Renal cortex interstitium (tissue), 11 donors: ENCODE measurements around the gene COQ4. TPM values are rescaled to one million over a fixed set of nuclear protein-coding genes. Genes with fewer than 3 reads are reported as not detected.

Experiments
- DNase-seq, 11 donors: peaks; one replicate each; pipeline ENCODE4 v3.0.0-alpha.2; 2013; ENCODE audit warnings: low read depth in 9 of 11, low spot score in 4 of 11; ENCODE audit errors: extremely low read depth in 1 of 11
- polyA plus RNA-seq, 3 donors: library from polyadenylated mRNA; unstranded; fragments of 120-200 nt; gene quantifications; one replicate each; pipeline ENCODE4 v1.2.1, GENCODE V29; 2013; ENCODE audit not compliant: insufficient read length in 3 of 3

COQ4 gene
- polyA plus RNA-seq, 3 donors = 57.3 to 96.9 (median 68.8) TPM

DNA sequence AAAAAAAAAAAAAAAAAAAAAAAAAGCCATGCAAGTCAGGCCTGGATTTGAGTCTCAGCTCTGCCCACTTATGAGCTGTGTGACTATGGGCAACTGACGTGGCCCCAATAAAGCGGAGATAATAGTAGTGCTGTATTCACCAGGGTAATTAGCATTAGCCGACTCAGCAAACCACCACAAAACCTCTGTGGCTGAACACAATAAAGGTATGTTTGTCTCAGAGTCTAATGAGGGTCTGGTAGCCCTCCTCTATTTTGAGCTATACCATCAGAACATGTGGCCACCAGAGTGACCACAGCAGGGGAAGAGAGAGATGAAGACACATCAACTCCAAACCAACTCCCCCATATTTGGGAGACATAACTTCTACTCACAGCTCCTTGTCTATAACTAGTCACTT is 30.6 kb upstream of the COQ4 start:
- no peak for DNase-seq

DNA sequence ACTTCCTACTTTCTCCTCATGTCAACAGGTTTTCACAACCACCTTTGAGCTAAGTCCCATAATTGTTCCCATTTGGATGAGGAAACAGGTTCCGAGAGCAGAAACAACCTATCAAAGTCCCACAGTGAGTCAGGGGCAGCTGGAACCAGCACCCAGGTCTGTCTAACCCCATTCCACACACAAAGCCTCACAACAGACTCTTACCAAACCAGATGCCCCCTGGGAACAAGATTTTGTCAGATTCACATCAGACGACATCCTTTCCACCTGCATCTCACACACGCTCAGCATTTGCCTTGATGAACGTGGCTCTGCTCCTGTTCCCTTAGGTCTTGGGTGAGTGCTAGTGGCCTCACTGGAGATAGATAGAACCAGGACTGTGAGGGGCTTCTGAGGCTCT is 29.5 kb upstream of the COQ4 start:
- no peak for DNase-seq

DNA sequence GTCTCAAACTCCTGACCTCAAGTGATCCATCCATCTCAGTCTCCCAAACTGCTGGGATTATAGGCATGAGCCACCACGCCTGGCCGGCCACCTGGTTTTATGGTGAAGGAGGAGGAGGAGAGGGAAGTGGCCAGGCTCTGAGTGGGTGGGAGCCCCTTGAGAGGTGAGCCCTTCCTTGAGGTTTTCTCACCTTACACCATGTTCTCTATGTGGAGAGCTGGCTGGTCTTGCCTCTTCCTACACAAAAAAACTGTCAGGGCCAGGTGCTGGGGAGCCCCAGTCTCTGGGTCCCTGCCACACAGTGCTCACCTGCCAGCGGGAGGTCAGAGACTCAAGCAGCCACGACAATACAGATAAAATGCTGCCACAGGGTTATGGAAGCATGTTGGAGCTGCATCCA is 28.5 kb upstream of the COQ4 start:
- no peak for DNase-seq

GRCh38 chr9:128296340-128297220 is 26.1 kb upstream of the COQ4 start:
- no peak for DNase-seq

DNA sequence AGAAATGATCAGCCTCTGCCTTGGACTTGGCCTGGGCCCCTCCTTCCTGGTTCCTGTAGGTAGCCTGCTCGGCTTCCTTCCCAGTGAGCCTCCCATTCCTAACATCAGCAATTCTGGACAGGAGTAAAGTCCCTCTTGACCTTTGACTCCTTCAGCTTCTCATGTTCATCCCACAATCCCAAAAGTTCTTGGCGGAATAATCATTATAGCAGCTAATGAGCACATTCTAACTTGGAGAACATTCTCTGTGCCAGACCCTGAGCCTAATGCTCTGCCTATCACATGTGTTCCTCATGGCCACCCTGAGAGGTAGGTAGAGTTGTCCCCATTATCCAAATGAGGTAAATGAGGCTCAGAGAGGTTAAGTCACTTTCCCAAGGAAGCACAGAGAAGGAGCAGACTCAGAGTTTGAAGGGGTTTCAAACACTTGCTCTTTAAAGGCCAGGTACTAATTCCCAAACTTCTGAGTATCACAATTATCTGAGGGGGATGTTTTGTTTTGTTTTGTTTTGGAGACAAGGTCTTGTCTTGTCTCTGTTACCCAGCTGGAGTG is 25.3 kb upstream of the COQ4 start:
- DNase-seq = no peak

DNA sequence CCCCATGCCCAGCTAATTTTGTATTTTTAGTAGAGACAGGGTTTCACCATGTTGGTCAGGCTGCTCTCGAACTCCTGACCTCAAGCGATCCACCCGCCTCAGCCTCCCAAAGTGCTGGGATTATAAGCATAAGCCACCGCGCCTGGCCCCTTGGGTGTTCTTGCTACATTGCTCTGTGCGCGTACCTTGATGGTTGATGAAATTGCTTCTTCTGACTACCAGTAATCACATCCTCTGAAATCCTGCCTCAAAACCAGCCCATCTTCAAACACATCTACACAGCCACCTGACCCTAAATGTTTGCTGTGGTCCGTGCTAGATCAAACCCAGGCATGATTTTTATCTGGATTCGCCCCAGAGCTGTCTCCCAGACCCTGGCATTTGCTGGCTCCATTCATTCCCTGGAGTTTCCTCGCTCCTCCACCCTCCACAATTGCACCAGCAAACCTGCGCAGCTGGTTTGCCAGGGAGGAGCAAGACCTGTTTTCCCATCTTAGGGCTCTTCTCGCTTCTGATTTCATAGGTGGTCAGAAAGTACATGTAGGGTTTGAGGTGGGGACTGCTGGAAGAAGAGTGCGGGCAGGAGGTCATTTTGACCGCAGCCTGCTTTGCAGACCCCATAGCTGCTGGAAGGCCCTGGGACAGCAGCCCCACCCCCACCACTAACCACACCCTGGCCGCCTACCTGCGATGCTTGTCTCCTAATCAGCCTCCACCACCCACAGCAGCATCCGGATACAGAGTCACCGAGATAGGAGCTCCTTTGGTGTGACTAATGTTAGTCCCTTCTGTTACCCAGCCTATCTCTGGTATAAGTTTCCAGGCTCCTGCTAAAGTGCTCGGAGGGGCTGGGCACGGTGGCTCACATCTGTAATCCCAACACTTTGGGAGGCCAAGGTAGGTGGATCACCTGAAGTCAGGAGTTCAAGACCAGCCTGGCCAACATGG is 23.8 kb upstream of the COQ4 start:
- DNase-seq = no peak

DNA sequence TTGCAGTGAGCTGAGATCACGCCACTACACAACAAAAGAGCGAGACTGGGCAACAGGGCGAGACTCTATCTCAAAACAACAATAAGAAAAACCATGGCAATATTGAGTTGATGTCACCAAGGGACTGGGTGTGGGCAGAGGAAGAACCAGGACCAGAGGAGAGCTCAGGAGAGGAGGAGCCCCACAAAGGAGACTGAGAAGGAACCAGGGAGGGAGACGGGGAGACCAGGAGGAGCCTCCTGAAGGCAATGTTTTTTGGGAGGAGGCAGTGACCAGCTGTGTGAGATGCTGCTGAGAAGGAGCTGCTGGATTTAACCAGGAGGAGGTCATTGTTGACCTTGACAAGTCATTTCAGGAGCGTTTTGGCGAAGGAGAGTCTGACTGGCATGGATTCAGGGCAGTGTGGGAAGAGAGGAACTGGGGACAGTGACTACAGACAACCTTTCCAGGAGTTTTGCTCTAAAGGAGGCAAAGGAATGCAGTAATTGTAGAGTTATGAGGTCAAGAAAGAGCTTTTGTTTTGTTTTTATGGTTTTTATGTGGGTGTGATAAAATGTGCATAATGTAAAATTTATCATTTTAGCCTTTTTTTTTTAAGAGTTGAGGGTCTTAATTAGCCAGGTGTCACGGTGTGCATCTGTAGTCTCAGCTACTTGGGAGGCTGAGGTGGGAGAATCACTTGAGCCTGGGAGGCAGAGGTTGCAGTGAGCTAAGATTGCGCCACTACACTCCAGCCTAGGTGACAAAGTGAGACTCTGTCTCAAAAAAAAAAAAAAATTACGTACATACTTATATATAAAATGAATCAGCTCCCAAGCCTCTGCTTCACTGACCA is 18.3 kb upstream of the COQ4 start:
- DNase-seq = no peak

- no peak for DNase-seq
Measured at GRCh38 chr9:128304971-128305288, 17.7 kb upstream of the COQ4 start.

DNA sequence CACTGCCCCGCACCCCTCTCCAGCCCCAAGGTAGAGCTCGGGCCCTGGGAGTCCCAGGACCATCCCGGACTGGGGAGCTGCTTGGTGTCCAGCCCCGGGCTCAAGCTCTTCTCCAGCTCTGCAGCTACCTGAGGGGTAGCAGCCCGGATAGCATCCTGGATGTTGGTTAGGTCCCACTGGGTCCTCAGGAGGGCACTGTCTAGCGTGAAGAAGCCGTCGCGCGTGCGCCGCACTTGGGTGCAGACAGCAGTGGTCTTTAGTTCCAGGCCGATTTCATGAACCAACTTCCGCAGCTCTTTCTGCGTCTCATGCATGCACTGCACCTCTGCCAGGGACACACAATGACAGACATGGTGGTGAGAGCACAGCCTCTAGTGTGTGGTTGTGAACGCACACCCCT is 13.1 kb upstream of the COQ4 start:
- no peak for DNase-seq

- DNase-seq = no peak
Measured at GRCh38 chr9:128310461-128310860, 12.2 kb upstream of the COQ4 start.

DNA sequence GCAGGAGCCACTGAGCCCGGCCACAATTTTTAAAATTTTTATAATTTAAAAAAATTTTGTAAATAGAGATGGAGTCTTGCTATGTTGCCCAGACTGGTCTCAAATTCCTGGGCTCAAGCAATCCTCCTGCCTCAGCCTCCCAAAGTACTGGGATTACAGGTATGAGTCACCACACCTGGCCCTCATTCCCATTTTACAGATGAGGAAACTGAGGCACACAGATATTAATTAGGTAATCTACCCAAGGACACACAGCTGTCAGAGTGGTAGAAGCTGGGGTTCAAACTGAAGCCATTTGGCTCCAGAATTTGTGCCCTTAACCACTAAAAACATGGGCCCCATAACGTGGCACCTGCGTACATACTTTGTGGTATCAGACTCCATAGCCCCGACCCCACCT is 7.9 kb upstream of the COQ4 start:
- no peak for DNase-seq

DNA sequence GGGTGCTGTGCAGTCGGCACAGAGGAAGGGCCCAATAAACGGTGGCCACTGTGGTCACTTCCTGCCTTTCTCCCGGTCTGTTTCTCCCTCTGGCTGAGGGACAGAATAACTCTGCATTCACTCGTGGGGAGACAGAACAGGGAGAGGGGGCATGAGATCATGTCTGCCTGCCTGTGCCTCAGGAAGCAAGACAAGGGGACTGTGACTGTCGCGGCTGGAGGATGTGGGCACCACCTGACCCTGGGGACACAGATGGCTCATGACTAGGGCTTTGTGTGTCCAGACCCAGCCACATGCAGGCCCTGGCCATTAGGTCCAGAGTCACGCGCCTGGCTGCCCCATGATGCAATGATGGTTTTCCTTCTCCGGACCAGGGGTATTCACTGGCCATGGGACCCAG is 6.2 kb upstream of the COQ4 start:
- no peak for DNase-seq

GRCh38 chr9:128317629-128318028 is 5.0 kb upstream of the COQ4 start:
- DNase-seq = no peak

DNA sequence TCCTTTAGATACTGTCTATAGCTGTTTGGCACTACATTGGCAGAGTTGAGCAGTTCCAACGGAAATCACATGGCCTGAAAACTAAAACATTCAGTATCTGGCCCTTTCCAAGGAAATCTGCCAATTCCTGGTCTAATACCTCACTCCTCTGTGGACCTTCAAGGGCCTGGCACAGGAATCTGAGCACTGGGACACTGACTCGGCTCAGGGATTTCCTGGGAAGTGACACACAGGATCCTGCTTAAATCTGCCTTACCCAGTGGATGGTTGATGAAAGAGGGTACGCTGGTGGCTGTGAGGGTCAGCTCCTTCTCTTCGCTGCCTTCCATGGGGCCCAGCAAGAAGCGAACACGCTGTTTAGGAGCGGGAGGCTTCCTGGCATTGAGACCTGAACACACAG is 1.3 kb upstream of the COQ4 start:
- DNase-seq = no peak

DNA sequence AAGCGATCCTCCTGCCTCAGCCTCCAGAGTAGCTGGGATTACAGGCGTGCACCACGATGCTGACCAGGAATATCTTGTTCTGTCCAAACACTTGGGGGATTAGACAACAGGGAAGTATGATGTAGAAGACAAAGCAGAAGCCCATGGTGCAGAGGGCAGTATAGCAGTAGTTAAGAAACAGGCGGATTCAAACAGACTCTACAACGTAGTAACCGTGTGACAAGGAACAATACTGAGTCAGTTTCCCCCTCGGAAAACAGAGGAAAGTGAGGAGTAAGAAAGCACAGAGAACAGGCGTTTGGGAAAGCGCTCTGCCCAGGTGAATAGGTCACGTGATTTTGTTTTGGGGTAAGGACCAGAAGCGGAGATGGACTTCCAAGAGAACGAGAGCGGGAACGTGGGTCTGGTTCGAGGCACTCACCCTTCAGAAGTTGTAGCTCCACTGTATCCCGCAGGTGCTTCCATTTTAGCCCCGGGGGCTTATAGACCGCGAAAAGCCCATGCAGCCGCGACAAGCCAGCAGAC is 698 bp upstream of the COQ4 start:
- no peak for DNase-seq

DNA sequence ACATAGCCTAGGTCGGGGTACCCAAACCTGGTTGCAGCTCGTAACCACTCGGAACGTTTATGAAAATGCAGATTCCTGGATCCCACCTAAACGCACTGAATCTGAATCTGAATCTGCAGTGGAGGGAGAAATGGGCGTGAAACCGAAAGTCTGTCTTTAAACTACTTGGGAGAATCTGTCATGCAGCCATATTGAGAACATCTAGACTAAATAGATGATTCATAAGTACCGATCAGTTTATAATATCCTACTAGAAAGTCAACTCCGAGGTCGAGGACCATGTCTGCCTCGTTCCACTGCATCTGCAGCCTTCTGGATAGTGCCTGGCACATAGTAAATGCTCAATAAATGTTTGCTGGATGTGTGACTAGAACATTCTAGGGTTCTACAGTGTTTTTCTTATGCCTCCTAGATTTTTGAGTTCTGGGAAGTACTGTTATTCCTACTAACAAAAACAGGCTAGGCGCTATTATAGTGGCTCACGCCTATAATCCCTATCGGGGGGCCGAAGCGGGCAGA is 632 bp downstream of the COQ4 start:
- no peak for DNase-seq

DNA sequence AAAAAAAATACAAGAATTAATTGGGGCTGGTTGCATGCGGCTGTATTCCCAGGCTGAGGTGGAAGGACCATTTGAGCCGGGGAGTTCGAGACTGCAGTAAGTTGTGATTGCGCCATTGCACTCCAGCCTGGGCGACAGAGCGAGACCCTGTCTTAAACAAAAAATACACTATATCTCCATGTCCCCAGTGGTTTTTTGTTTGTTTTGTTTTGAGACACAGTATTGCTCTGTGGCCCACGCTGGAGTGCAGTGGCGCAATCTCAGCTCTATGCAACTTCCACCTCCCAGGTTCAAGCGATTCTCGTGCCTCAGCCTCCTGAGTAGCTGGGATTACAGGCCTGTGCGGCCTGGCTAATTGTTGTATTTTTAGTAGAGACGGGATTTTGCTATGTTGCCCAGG is 1.2 kb downstream of the COQ4 start:
- no peak for DNase-seq

DNA sequence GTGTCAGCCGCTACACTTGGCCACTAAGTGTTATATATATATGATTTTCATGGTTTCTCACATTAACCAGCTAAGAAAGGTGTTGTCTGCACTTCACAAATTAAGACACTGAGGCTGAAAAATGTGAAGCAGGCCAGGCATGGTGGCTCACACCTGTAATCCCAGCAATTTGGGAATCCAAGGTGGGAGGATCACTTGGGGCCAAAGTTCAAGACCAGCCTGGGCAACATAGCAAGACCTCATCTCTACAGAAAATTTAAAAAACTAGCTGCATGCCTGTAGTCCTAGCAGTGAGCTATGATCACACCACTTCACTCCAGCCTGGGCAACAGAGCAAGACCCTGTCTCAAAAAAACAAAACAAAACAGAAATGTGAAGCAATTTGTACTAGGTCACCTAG is 1.8 kb downstream of the COQ4 start:
- DNase-seq = no peak

- DNase-seq = no peak
Measured at GRCh38 chr9:128325629-128326028, 3.0 kb downstream of the COQ4 start.
